Inferior parietal cortex (tissue), 1 donor: ENCODE results near the gene EYA2.

ENCODE experiments used
- DNase-seq: peaks from one replicate; pipeline ENCODE4 v3.0.0-alpha.2; 2016; ENCODE audit errors: extremely low spot score

EYA2 gene

GRCh38 chr20:47063407-47063806, 168.8 kb downstream of the EYA2 start:
- DNase-seq = no peak

- no peak for DNase-seq
These were observed 169.2 kb downstream of the EYA2 start for GRCh38 chr20:47063808-47064207.

- no peak for DNase-seq
These were observed 172.0 kb downstream of the EYA2 start for GRCh38 chr20:47066484-47067270.

- DNase-seq = no peak
These were observed 173.1 kb downstream of the EYA2 start for GRCh38 chr20:47067776-47068175.

GRCh38 chr20:47070176-47070575, 175.5 kb downstream of the EYA2 start:
- DNase-seq = no peak

GRCh38 chr20:47071646-47072185, 177.1 kb downstream of the EYA2 start:
- no peak for DNase-seq

GRCh38 chr20:47073766-47074475, 179.3 kb downstream of the EYA2 start:
- DNase-seq = no peak

GRCh38 chr20:47075263-47075662, 180.6 kb downstream of the EYA2 start:
- no peak for DNase-seq

- no peak for DNase-seq
These were observed 184.4 kb downstream of the EYA2 start for GRCh38 chr20:47079047-47079446.

GRCh38 chr20:47080365-47080764, 185.7 kb downstream of the EYA2 start:
- no peak for DNase-seq

- DNase-seq = no peak
These were observed 191.7 kb downstream of the EYA2 start for GRCh38 chr20:47086316-47086715.

- DNase-seq = no peak
These were observed 193.7 kb downstream of the EYA2 start for GRCh38 chr20:47088335-47088734.

GRCh38 chr20:47089151-47089550, 194.5 kb downstream of the EYA2 start:
- no peak for DNase-seq

GRCh38 chr20:47090835-47091234, 196.2 kb downstream of the EYA2 start:
- no peak for DNase-seq

GRCh38 chr20:47093320-47093966, 198.8 kb downstream of the EYA2 start:
- DNase-seq = no peak

GRCh38 chr20:47095690-47096089, 201.0 kb downstream of the EYA2 start:
- no peak for DNase-seq

- DNase-seq = no peak
These were observed 203.3 kb downstream of the EYA2 start for GRCh38 chr20:47097691-47098622.

- DNase-seq = no peak
These were observed 204.4 kb downstream of the EYA2 start for GRCh38 chr20:47099093-47099492.

- no peak for DNase-seq
These were observed 205.3 kb downstream of the EYA2 start for GRCh38 chr20:47099825-47100441.

- DNase-seq = no peak
These were observed 208.0 kb downstream of the EYA2 start for GRCh38 chr20:47102629-47103028.

- DNase-seq = no peak
These were observed 212.1 kb downstream of the EYA2 start for GRCh38 chr20:47106786-47107185.
